Lower leg skin (tissue), 4 donors: ENCODE results near the gene APCDD1. TPM values are rescaled to one million over a fixed set of nuclear protein-coding genes. Genes with fewer than 3 reads are reported as not detected.

Experiments used
- DNase-seq, 2 donors: peaks; one replicate each; pipeline ENCODE4 v3.0.0-alpha.2; 2019; ENCODE audit warnings: low spot score in 2 of 2
- H3K4me3 ChIP-seq: fragments of 200-600 bp; sonication (generic); 2 replicates; pipeline ENCODE4 v1.5.1; 2017; ENCODE audit warnings: mild to moderate bottlenecking, low read depth; ENCODE audit not compliant: poor library complexity, severe bottlenecking
- CTCF ChIP-seq, 3 donors: fragments of 450-650 bp; IDR thresholded peaks; one replicate each; pipeline ENCODE4 v1.5.1; 2016; ENCODE audit warnings: antibody characterized with exemption in 3 of 3, mild to moderate bottlenecking in 3 of 3, moderate library complexity in 2 of 3
- POLR2A ChIP-seq, 2 donors: fragments of 450-650 bp; IDR thresholded peaks; one replicate each; pipeline ENCODE4 v1.6.1; 2016 to 2017; ENCODE audit warnings: antibody characterized with exemption in 2 of 2, mild to moderate bottlenecking in 1 of 2, moderate library complexity in 1 of 2
- WGBS, 2 donors: methylation state at CpG; one replicate each; pipeline ENCODE4 v1.1.5; 2018; 5-methylcytosine and 5-hydroxymethylcytosine counted together
- intact Hi-C: fragments of 100-400 bp; cut with DNase I; formaldehyde crosslinking; loops from one replicate; pipeline ENCODE4 v1.15.0; 2023; ENCODE audit warnings: low total_unique reads
- total RNA-seq, 4 donors: library from RNA; depleted of rRNA; stranded (reverse); fragments of >200 nt; gene quantifications; one replicate each; pipeline ENCODE4 v1.1.0, GENCODE V29; 2016

Gene APCDD1
- total RNA-seq: 100 to 1,000 TPM in 3 of 4 donors, 10 to 100 TPM in 1; 76.6 to 192 (median 180) TPM

- TF ChIP-seq POLR2A (IDR thresholded peaks at IDR 0.05) (peak in 1 of 2 donors; percentile 24), CTCF (IDR thresholded peaks at IDR 0.05) (no peak)
- intact Hi-C loops: no loop called here
- peak within 1 kb of the TSS; percentile 70 for H3K4me3 ChIP-seq
- DNase-seq: peak; percentile 65 to 94
- WGBS, 2 donors: 9 to 11% methylated on average over 51 to 55 of the region's 64 CpGs
Observed at GRCh38 chr18:10453806-10454680, at the start of gene APCDD1. TSS of gene APCDD1 (plus strand) at chr18:10454635. CDS start at chr18:10454982, 347 bp downstream.

GRCh38 chr18:10405014-10405493 is 49.4 kb upstream of the APCDD1 start:
- H3K4me3 ChIP-seq: no peak overlapping the region
- 26 to 38% methylated on average over 10 of the region's 10 CpGs for WGBS, 2 donors
- TF ChIP-seq POLR2A (IDR thresholded peaks at IDR 0.05) (no peak), CTCF (IDR thresholded peaks at IDR 0.05) (no peak)
- no peak for DNase-seq
- intact Hi-C loops: no loop called here

- intact Hi-C loops: no loop called here
- WGBS, 2 donors: 51 to 60% methylated on average over 16 of the region's 16 CpGs
- TF ChIP-seq CTCF (IDR thresholded peaks at IDR 0.05): no peak
- TF ChIP-seq POLR2A (IDR thresholded peaks at IDR 0.05): no peak
- H3K4me3 ChIP-seq: no peak overlapping the region
- no peak for DNase-seq
Observed at GRCh38 chr18:10405816-10406663, 48.4 kb upstream of the APCDD1 start.

- no peak overlapping the region for H3K4me3 ChIP-seq
- 69 to 87% methylated on average over 7 of the region's 7 CpGs for WGBS, 2 donors
- intact Hi-C loops: no loop called here
- TF ChIP-seq POLR2A (IDR thresholded peaks at IDR 0.05): no peak
- TF ChIP-seq CTCF (IDR thresholded peaks at IDR 0.05): no peak
- no peak for DNase-seq
Observed at GRCh38 chr18:10408131-10408530, 46.3 kb upstream of the APCDD1 start.

GRCh38 chr18:10409041-10409440 is 45.4 kb upstream of the APCDD1 start:
- H3K4me3 ChIP-seq: no peak overlapping the region
- no peak for DNase-seq
- no peak for TF ChIP-seq POLR2A (IDR thresholded peaks at IDR 0.05)
- TF ChIP-seq CTCF (IDR thresholded peaks at IDR 0.05): no peak
- intact Hi-C loops: no loop called here
